ENCODE data around the gene ARL8A.

- TF ChIP-seq GATA3 (IDR thresholded peaks at IDR 0.05; ENCODE audit: low read depth, low read length) (no peak), GATA2 (IDR thresholded peaks at IDR 0.05; ENCODE audit: low read depth, low read length) (no peak)
Measured at GRCh38 chr1:202130297-202130721, 14.2 kb downstream of the ARL8A start.

Measured in SH-SY5Y (cell line).